CD14-positive monocyte (primary cell): ENCODE measurements around the gene COPS2. TPM values are rescaled to one million over a fixed set of nuclear protein-coding genes. Genes with fewer than 3 reads are reported as not detected.

Experiments
- DNase-seq, 3 donors: peaks; one replicate each; pipeline ENCODE4 v3.0.0-alpha.2; 2011 to 2022
- H2AFZ ChIP-seq: 2 replicates; pipeline ENCODE4 v1.6.0; 2012; ENCODE audit warnings: mild to moderate bottlenecking, low read depth, low read length, inconsistent platforms; ENCODE audit not compliant: insufficient read depth, poor library complexity, severe bottlenecking
- H3K27ac ChIP-seq, 2 donors: 1 replicate in 1 of 2; 2 replicates in 1 of 2; pipeline ENCODE4 v1.5.1; 2012 to 2013; ENCODE audit warnings: low read length in 2 of 2, control low read depth in 1 of 2, inconsistent platforms in 1 of 2, low read depth in 1 of 2, mild to moderate bottlenecking in 1 of 2
- H3K27me3 ChIP-seq, 2 donors: one replicate each; pipeline versions ENCODE4 v1.6.0 to v1.6.1; 2011 to 2013; ENCODE audit warnings: low read length in 2 of 2; ENCODE audit not compliant: control insufficient read depth in 2 of 2, insufficient read depth in 2 of 2
- H3K36me3 ChIP-seq, 2 donors: replicated peaks in 1 of 2; 1 replicate in 1 of 2; 2 replicates in 1 of 2; pipeline versions ENCODE4 v1.5.1 to v1.6.1; 2012 to 2013; ENCODE audit warnings: low read length in 2 of 2, control low read depth in 1 of 2, inconsistent platforms in 1 of 2, mild to moderate bottlenecking in 1 of 2; ENCODE audit not compliant: insufficient read depth in 2 of 2, control insufficient read depth in 1 of 2
- H3K4me1 ChIP-seq, 2 donors: 1 replicate in 1 of 2; 2 replicates in 1 of 2; pipeline versions ENCODE4 v1.5.1 to v1.6.1; 2012 to 2013; ENCODE audit warnings: low read length in 2 of 2, control low read depth in 1 of 2, inconsistent platforms in 1 of 2, mild to moderate bottlenecking in 1 of 2, moderate library complexity in 1 of 2; ENCODE audit not compliant: insufficient read depth in 2 of 2, control insufficient read depth in 1 of 2
- H3K4me2 ChIP-seq: replicated peaks from 2 replicates; pipeline ENCODE3; 2012; ENCODE audit warnings: low read length, moderate library complexity, mild to moderate bottlenecking; ENCODE audit not compliant: poor library complexity, severe bottlenecking; ENCODE audit errors: extremely low read depth
- H3K4me3 ChIP-seq, 3 experiments: fragments of 200-600 bp in 1 of 3; sonication (generic) in 1 of 3; replicated peaks in 1 of 3; 1 replicate in 2 of 3; 2 replicates in 1 of 3; pipeline ENCODE4 v1.5.1; 2011 to 2013; ENCODE audit warnings: low read length in 3 of 3, mild to moderate bottlenecking in 3 of 3, control low read depth in 2 of 3, low read depth in 2 of 3, inconsistent platforms in 1 of 3, moderate library complexity in 1 of 3
- H3K79me2 ChIP-seq: 2 replicates; pipeline ENCODE4 v1.6.0; 2012; ENCODE audit warnings: mild to moderate bottlenecking, control low read depth, inconsistent platforms, low read length, moderate library complexity; ENCODE audit not compliant: insufficient read depth
- H3K9ac ChIP-seq: 2 replicates; pipeline ENCODE4 v1.6.0; 2017; ENCODE audit warnings: low read length, mild to moderate bottlenecking; ENCODE audit not compliant: insufficient read depth, poor library complexity, severe bottlenecking
- H3K9me3 ChIP-seq, 2 donors: replicated peaks in 1 of 2; 1 replicate in 1 of 2; 2 replicates in 1 of 2; pipeline versions ENCODE4 v1.5.1 to v1.6.1; 2012 to 2013; ENCODE audit warnings: low read length in 2 of 2, control low read depth in 1 of 2; ENCODE audit not compliant: control insufficient read depth in 1 of 2, insufficient read depth in 1 of 2
- H4K20me1 ChIP-seq: 2 replicates; pipeline ENCODE4 v1.6.0; 2012; ENCODE audit warnings: mild to moderate bottlenecking, low read length, control low read depth, moderate library complexity; ENCODE audit not compliant: insufficient read depth
- H3K27ac Mint-ChIP-seq, 7 donors: one replicate each; pipeline ENCODE4 v1.8.0; 2020; ENCODE audit warnings: mild to moderate bottlenecking in 7 of 7, mixed read lengths in 7 of 7, moderate library complexity in 6 of 7, inconsistent platforms in 2 of 7
- H3K27me3 Mint-ChIP-seq, 3 donors: one replicate each; pipeline ENCODE4 v1.8.0; 2021 to 2022; ENCODE audit warnings: low read depth in 3 of 3, mild to moderate bottlenecking in 3 of 3, mixed read lengths in 3 of 3, moderate library complexity in 3 of 3, inconsistent platforms in 1 of 3
- H3K36me3 Mint-ChIP-seq, 2 donors: one replicate each; pipeline ENCODE4 v1.8.0; 2020; ENCODE audit warnings: mixed read lengths in 2 of 2, inconsistent platforms in 1 of 2, mild to moderate bottlenecking in 1 of 2
- H3K4me1 Mint-ChIP-seq: one replicate; pipeline ENCODE4 v1.8.0; 2020; ENCODE audit warnings: mild to moderate bottlenecking, mixed read lengths
- H3K4me3 Mint-ChIP-seq, 2 donors: one replicate each; pipeline ENCODE4 v1.8.0; 2020; ENCODE audit warnings: mild to moderate bottlenecking in 2 of 2, mixed read lengths in 2 of 2, moderate library complexity in 1 of 2
- H3K9me3 Mint-ChIP-seq, 7 donors: one replicate each; pipeline ENCODE4 v1.8.0; 2020 to 2022; ENCODE audit warnings: mixed read lengths in 7 of 7, mild to moderate bottlenecking in 6 of 7, moderate library complexity in 6 of 7, inconsistent platforms in 2 of 7
- CTCF ChIP-seq: fragments of 200-600 bp; IDR thresholded peaks from one replicate; pipeline ENCODE4 v1.8.0; 2022; ENCODE audit warnings: antibody characterized with exemption, mild to moderate bottlenecking
- WGBS: methylation state at CpG from one replicate; pipeline ENCODE4 v1.1.5; 2013; ENCODE audit warnings: missing lambda C conversion rate; ENCODE audit not compliant: insufficient coverage; 5-methylcytosine and 5-hydroxymethylcytosine counted together
- intact Hi-C, 2 donors: fragments of 100-400 bp; cut with micrococcal nuclease; formaldehyde crosslinking; loops; one replicate each; pipeline versions ENCODE4 v1.15.0 to v1.15.1; 2023
- polyA plus RNA-seq, 3 donors: library from polyadenylated mRNA; depleted of rRNA in 1 of 3; unstranded in 2 of 3; stranded (reverse) in 1 of 3; fragments of 300-500 nt in 2 of 3; fragments of >200 nt in 1 of 3; fragmentation: Illumina TruSeq in 2 of 3; gene quantifications; 1 replicate in 2 of 3; 2 replicates in 1 of 3; pipeline ENCODE4 v1.2.3, GENCODE V29; 2012 to 2021

The COPS2 gene
- polyA plus RNA-seq, 3 donors: 22.2 to 36.1 (median 32.4) TPM

GRCh38 chr15:49182128-49182527, 26.7 kb upstream of the COPS2 start:
- H4K20me1 ChIP-seq: no peaks in the 10 kb centered on the region
- intact Hi-C loops: no loop called here
- Mint-ChIP-seq H3K9me3 (peaks cover 0 to 6% (median 0%) of the 10 kb centered on the region in 7 donors), H3K4me3 (no peak overlapping the region), H3K27ac (no peak overlapping the region), H3K4me1 (no peaks in the 10 kb centered on the region), H3K27me3 (no peaks in the 10 kb centered on the region), H3K36me3 (peaks cover 20 to 26% of the 10 kb centered on the region in 2 donors)
- H3K4me3 ChIP-seq: no peak overlapping the region
- WGBS: no CpG with 5 or more reads among the region's 4 CpGs
- H3K4me1 ChIP-seq: no peaks in the 10 kb centered on the region
- no peak overlapping the region for H2AFZ ChIP-seq
- no peaks in the 10 kb centered on the region for H3K27me3 ChIP-seq
- no peak overlapping the region for H3K4me2 ChIP-seq
- no peak overlapping the region for H3K27ac ChIP-seq
- DNase-seq: no peak
- no peak overlapping the region for H3K9ac ChIP-seq
- peaks cover 9% of the 10 kb centered on the region for H3K79me2 ChIP-seq
- no peaks in the 10 kb centered on the region for H3K9me3 ChIP-seq
- TF ChIP-seq CTCF: no peak
- no peaks in the 10 kb centered on the region for H3K36me3 ChIP-seq

GRCh38 chr15:49179433-49180190, 24.2 kb upstream of the COPS2 start:
- no peak for TF ChIP-seq CTCF
- Histone ChIP-seq H2AFZ (no peak overlapping the region), H3K79me2 (peaks cover 13% of the 10 kb centered on the region), H3K4me1 (peaks cover 0 to 4% of the 10 kb centered on the region in 2 donors), H3K9me3 (no peaks in the 10 kb centered on the region), H3K4me2 (no peak overlapping the region), H3K27me3 (no peaks in the 10 kb centered on the region), H3K4me3 (no peak overlapping the region), H4K20me1 (no peaks in the 10 kb centered on the region), H3K9ac (no peak overlapping the region), H3K36me3 (no peaks in the 10 kb centered on the region), H3K27ac (no peak overlapping the region)
- H3K27me3 Mint-ChIP-seq: no peaks in the 10 kb centered on the region
- no peak overlapping the region for H3K4me3 Mint-ChIP-seq
- intact Hi-C loops: no loop called here
- no peak for DNase-seq
- H3K36me3 Mint-ChIP-seq: peaks cover 15 to 16% of the 10 kb centered on the region in 2 donors
- H3K9me3 Mint-ChIP-seq: peaks cover 0 to 6% (median 0%) of the 10 kb centered on the region in 7 donors
- peaks cover 10% of the 10 kb centered on the region for H3K4me1 Mint-ChIP-seq
- H3K27ac Mint-ChIP-seq: no peak overlapping the region
- WGBS: no CpG with 5 or more reads among the region's 1 CpG
